HG03439 (cell line): ENCODE data around the gene TCEA2.

Experiments
- ATAC-seq: cut with Tn5 transposase; IDR thresholded peaks from one replicate; pipeline ENCODE4 v1.9.1; 2021; ENCODE audit warnings: mild to moderate bottlenecking, moderate library complexity; ENCODE audit not compliant: unreplicated experiment

Gene TCEA2

DNA sequence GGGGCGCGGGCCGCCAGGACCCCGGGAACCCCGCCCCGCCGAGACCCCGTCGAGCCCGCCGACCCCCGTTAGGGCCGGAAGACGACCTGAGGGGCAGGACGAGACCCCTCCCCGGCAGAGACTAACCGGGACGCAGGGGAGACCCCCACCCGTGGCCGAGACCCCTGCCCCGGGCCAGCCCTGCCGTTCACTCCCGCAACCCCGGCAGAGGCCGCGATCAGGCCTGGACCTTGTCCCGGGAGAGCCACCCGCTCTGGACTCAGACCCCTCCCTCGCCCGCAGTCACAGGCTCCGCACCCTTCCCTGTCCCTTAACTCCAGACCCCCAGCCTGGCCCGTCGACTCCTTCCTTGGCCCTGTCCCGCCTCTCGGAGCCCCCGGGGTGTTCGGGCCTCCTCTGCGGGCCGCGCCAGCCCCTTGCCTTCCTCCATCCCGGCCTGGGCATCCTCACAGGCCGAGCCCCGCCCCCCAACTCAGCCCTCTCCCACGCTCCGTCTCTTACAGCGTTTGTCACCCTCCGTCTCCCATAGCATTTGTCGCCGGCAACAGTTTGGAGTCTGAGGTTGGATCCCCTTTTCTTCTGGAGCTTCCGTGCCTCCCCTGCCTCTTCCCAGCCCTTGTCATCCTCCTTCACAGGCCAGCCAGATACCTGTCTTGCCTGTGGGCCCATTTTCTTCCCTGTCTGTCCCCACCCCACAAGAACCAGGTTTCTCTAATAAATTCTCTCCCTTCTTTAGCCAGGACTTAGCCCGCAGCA is 569 bp downstream of the TCEA2 start:
- ATAC-seq, result no peak

DNA sequence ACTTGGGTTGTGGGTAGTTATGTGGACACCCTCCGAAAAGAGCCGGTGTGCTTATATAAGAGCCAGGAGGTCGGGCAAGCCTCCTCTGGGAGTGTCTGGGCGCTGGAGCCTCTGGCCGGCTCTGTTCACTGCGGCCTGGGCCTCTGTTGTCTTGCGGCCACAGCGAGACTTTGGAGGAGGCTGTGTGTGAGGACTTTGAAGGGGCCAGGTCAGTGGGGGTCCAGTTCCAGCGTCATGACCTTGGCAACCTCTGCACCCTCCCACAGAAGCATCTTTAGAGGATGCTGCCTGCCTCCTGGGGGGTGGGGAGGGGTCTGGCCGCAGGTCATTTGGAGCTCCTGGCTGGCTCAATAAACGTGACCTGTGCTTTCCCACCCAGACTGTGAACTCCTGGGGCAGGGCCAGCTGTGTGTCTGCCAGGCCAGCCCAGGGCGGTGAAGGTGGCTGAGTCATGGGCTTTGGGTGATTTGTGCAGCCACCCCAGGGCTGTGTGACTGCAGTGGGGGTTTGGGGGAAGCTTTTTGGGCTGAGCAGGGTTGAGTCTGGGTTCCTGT is 1.2 kb downstream of the TCEA2 start:
- ATAC-seq, result no peak

DNA sequence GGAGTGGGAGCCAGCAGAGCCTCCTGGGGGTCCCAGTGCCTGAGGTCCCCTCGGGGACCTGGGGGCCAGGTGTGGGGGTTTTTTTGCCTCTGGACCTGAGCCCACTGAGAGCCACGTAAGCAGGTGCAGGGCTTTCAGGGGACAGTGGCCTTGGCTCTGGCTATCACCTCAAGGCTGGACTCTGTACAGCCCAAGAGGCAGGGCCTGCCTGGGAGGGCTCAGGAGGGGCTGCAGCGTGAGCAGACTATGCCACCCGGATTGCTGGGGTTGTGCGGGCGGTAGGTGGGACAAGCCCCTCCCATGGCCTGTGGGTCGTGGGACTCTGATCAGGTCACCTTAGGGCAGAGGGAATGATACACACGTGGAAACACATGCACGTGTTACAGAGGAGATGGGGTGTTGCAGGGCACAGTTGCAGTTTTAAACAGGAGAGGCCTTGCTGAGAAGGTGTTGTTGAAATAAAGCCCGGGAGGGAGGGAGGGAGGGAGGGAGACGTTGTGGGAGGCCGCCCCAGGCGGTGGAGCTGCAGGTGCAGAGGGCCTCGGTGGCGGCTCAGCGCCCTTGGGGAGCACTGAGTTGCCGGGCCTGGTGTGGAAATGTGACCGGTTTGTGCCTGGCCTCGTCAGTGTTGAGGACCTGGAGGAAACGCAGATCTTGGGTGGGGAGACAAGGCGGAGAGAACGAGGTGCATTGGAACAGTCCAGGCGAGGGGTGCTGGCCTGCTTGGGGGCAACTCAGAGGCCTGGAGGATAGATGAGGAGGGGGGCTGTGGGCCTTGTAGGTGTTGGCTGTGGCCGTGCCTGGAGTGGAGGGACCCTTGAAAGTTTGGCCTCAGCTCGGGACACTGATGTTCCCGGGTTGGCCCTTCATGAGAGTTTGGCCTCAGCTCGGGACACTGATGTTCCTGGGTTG is 2.3 kb downstream of the TCEA2 start:
- ATAC-seq, result no peak

DNA sequence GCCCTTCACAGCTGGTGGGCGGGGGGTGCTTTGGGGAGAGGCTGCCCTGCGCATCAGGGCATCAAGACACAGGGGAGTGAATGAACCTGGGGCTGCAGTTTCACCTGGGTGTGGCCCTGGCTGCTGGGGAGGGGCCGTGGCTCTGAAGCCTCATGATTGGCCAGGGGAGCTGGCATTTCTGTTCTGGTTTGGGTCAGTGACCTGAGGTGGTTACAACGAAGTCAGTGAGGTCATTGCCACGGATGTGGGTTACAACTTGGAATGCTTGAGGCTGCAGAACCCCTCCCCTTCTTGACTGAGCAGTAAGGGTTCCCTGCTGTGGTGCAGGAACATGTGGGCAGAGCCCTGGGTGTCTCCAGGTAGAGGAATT is 3.0 kb downstream of the TCEA2 start:
- peak; percentile 36 for ATAC-seq

DNA sequence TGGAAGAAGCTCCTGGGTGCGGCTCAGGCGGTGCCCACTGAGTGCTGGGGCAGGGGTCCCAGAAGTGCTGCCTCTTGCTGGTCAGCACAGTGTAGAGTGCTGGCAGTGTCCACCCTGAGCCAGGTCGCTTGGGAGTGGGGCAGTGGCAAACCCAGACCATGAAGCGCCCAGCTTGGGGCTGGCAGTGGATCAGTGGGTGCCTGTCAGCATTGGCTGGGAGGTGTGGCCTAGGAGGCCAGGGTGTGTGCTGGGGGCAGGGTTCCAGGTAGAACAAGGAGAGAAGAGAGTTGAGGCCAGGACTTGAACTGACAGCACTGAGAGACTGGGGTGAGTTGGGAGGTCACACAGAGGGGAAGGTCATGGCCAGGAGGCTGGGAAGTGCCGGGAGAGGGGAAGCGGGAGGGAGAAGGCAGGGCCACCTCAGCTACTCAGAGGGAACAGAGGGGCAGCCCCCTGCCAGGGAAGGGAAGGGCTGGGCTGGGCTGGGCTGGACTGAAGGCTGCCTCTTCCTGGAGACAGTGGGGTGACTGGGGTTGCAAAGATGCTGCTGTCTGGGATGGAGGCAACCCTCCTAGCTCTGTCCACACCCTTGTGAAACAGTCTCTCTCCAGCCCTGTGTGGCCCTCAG is 4.1 kb downstream of the TCEA2 start:
- no peak for ATAC-seq

DNA sequence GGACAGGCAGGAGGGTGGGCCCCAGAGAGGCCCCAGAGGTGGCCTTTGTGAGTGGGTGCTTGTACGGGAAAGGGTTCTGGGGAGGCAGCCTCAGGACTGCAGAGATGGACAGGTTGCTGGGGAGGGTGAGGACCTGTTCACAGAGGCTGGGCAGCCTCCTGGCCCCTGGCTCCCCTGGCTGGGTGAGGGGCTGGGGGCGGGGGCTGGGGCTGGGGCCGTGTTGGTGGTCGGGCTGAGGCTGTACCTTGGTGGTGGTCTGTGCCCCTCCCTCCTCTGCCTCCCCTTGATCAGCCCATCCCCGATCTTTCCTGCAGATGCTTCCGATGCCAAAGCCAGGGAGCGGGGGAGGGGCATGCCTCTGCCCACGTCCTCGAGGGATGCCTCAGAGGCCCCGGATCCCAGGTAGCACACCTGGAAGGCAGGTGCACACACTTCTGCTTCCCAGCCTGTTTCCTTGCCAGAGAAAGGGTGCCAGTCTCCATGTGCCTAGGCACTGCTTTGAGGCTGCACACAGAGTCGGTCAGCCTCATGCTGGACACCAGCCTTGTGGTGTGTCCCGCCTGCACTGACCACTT is 4.8 kb downstream of the TCEA2 start:
- no peak for ATAC-seq

DNA sequence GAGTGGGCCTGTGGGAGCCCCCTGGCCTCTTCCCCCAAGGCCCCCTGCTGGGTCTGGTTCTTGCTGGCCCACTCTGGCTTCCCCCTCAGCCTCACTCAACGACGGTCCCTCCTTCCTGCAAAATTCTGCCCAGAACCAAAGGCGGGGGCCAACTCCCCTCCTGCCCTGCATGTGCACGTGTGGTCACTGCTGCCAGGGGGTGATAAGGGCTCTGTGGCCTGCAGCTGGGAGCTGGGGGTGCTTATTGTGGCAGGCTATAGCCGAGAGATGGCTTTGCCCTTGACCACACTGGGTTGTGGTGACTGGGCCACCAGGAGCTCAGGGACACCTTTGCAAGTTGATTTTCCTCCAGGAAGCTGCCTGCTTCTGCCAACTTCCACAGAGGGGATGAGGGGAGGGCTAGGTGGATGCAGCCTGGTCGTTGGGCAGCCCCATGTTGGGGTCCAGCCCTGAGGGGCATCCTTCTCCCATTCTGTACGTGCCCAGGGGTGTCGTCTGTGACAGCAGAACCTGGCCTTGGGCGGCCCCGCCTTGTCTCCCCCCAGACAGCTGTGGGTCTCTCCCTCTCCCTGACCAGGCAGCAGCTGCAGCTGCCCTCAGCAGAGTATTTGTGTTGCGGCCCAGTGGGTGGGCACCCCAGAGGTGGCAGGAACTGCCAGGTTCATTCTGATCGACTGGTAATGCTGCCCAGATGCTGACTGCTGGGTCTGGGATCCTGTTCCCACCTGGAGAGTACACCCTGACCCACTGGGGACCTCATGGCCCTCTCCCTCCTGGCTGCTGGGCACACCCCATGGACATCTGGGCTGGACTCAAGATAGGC is 5.6 kb downstream of the TCEA2 start:
- no peak for ATAC-seq

DNA sequence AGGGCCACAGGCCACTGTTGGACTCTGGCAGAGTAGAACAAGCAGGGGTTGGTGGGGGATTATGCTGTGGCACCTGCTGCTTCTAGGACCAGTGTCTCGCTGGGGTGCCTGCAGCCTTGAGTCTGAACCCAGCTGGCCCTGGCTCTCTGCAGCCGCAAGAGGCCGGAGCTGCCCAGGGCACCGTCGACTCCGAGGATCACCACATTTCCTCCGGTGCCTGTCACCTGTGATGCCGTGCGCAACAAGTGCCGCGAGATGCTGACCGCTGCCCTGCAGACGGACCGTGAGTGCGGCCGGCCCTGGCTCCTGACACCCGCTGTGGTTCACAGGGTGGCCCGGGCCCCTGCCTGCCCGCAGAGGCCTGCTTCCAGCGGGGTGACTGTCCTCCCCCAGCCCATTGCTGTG is 6.2 kb downstream of the TCEA2 start:
- ATAC-seq, result no peak

DNA sequence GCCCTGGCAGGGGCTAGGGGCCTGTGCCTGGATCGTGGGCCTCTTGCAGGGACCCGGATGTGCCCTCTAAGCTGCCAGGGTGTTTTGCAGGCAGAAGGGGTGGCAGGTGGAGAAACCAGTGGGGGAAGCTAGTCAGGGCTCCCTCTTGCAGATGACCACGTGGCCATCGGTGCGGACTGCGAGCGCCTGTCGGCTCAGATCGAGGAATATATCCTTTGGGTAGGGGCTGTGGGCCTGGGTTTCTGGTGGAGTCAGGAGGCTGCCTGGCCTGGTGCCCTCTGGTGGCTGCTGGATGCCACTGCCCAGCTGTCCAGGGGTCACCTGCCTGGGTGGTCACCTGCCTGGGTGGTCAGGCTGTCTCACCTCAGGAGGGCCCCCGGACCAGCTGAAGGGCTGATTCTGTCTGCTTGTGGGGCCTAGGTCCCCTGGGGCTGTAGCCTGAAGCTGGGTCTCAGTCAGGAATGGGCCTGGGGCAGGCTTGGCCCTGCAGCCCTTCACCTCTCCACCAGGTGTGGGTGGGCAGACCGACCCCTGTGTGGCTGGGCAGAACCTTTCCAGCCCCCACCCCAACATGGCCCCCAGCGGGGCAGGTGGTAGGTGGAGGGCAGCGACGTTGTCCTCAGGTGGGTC is 6.7 kb downstream of the TCEA2 start:
- ATAC-seq, result no peak

DNA sequence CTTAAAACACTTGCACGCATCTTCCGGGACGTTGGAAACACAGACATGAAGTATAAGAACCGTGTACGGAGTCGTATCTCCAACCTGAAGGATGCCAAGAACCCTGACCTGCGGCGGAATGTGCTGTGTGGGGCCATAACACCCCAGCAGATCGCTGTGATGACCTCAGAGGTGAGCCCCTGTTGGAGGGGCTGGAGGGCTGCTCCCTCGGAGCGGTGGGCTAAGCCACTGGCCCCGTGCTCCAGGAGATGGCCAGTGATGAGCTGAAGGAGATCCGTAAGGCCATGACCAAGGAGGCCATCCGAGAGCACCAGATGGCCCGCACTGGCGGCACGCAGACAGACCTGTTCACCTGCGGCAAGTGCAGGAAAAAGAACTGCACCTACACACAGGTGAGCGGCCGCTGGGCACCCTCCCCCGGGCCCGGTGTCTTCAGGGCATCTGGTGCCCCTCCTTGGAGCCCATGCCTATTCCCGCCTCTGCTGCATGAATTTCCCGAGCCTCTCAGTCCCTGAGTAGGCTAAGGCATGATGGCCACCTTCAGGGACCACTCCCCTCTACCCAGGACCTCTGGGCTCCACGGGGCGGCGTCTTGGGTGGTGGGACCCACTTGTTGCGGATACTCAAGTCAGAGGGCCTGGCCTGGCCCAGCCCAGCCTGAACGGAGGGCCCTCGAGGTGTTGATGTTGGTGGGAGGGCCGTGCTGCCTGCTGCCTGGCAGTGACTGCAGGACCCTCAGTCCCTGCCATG is 7.4 kb downstream of the TCEA2 start:
- ATAC-seq, result no peak

DNA sequence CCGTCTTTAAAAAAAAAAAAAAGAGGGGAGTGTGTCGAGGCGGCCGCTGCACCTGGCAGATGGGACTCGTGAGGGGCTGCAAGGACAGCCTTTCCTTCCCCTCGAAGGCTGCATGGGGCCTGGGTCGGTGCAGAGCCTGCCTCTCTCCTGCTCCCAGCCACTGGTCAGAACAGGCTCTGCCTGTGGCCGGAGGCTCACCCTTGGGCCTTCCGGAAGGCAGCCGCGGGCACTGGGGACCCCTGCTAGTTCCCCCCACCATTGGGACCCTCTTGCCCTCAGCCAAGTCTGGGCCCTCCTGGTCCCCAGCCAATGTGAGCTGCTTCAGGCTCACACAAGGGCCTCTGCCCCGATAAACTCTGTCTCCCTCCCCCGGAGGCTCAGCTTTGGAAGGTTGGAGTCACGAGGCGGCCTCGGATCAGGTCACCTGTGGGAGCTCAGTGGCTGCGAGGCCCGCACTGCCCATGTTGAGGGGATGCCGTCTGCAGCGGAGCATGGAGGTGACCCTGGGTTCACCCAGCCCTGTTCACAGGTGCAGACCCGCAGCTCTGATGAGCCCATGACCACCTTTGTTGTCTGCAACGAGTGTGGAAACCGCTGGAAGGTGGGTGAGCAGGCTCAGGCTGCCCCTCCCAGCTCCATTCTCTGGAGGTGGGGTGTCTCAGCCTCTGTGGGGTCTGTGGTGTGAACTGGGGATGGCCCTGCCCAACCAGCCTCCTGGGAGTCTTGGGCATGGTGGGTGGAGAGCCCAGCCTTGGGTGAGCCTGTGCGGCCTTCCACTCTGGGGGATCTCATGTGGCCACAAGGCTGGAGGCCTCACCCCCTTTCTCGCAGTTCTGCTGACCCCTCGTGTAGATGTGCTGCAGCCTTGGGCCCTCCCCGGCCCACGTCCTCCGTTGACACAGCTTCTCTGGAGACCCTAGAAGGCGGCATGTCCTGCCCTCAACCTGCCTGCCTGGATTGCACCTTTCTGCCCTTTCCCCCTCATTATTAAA is 8.6 kb downstream of the TCEA2 start:
- no peak for ATAC-seq

DNA sequence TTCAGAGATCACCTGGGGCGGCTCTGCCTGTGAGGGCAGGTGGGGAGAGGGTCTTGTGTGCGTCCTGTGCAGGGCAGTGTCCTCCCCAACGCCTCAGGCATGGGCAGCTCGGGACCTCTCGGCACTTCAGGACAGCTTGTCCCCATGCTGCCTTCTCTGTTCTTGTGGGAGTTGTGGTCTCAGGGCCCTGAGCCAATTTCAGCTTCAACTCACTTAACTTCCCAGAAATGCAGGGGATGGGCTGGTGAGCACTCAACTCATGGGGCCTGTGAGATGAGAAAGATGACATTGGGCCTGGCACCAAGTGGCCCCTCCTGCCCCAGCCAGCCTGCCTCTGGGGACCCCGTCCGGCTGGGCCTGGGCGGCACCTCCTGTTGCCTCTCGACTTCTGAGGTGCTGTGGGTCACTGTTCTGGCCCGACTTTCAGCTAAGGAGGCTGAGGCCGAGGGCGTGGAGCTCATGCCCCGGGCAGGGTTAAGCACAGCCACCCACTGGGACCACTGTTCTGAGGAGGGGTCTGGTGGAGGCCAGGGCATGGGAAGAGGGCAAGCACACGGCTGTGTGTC is 9.6 kb downstream of the TCEA2 start:
- no peak for ATAC-seq

DNA sequence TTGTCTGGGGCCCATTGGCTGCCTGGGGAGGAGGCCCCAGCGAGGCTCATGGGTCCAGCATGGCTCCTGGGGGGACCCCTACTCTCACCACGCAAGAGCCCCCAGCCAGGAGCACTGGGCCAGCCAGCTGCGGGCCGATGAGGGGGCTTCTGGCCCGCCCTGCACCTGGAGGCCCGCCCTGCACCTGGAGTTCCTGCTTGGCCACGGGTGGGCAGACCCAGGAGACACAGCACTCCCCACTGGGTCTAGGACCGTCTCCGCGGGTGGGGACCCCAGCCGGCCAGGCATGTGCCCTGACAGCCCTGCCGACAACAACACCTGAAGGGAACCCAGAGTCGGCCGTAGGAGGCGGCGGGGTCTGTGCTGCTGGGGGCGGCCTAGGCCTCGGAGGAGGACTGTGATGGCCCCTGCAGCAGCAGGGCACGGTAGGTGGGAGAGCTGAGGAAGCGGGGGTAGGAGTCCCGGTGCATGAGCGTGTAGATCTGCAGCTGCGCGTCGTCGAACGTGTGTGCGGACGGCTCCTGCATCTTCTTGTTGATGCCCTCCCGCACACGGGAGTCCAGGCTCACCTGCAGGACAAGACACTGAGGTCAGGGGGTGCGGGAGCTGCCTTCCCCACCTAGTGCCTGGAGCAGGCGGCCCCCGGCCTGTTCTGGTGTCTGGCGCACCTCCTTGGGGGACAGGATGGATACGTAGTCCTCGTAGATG is 10.6 kb downstream of the TCEA2 start:
- ATAC-seq, result no peak

DNA sequence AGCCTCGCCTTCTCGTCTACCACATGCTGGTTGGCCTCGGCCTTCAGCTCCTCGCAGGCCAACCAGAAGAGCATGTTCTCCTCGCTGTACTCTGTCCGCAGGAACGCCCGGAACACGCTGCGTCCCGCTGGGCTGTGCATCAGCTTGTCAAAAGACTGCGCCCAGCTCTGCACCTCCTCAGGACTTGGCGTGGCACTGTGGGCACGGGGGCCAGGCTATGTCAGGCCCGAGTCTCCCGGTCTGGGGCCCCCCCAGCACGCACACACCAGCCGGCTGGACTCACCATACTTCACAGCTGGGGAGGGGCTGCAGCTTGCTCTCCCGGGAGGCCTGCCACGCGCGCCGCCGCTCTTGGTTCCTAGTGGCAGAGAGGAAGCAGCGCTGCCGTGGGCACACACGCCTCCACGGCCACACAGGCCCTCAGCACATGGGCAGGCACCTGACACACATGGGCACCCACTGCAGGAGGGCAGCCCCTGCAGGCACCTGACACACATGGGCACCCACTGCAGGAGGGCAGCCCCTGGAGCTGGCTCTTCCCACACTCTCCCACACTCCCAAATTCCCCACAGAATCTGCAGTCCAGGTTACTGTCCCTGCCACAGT is 11.3 kb downstream of the TCEA2 start:
- no peak for ATAC-seq

DNA sequence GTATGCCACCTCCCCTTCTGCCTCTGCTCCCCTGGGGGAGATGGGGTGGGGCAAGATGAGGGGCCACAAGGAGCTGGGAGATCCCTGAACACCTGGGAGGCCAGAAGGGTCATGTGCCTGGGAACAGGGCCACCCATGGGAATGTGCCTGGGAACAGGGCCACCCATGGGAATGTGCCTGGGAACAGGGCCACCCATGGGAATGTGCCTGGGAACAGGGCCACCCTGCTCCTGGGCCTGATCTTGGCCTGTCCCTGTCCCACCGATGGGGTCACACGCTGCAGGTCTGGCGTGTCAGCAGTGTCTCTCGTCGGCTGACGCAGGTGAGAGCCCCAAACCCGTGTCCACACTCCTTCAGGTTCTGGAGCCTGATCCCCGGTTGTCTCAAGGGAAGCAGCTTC is 12.0 kb downstream of the TCEA2 start:
- ATAC-seq, result no peak

DNA sequence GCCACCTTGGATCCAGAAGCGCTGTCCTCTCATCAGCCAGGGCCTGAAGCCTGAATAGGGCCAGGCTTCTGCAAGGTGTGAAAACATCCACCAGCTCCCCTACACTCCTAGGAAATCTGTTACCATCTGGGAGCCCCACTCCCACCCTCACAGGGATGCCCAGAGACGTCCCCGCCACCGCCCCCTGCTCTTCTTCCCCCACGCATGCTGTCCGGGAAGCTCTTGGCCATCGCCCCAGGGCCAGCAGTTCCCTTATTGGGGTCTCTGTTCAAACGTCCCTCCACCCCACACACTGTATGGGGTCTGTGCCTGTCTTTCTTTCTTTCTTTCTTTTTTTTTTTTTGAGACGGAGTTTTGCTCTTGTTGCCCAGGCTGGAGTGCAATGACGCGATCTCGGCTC is 12.6 kb downstream of the TCEA2 start:
- ATAC-seq, result no peak
